ENCODE results near the gene ERBB3. TPM values are rescaled to one million over a fixed set of nuclear protein-coding genes. Genes with fewer than 3 reads are reported as not detected.
A peak's percentile ranks its signal among the peaks of the same experiment; 100 is the strongest.
"Not testable (repeated sequence)": the region's sequence is repeated elsewhere in the genome, so short reads cannot be mapped to it uniquely, and the experiment has no call there.

ERBB3 gene
- total RNA-seq, 4 donors from 2014 or later, result 17.3 to 41.1 (median 22.3) TPM

- no peak for ATAC-seq
- WGBS, 2 donors (ENCODE audit: low coverage in 1 of 2), result 76 to 90% methylated on average over 3 to 6 of the region's 9 CpGs
- Histone ChIP-seq H3K27me3 (no peaks in the 10 kb centered on the region), H3K4me3 (no peak overlapping the region), H3K36me3 (peaks cover 0 to 34% of the 10 kb centered on the region in 2 donors), H3K27ac (peak overlapping the region in 3 of 4 donors; percentile 46 to 65 (median 55)), H3K4me1 (peaks cover under 1 to 29% (median 4%) of the 10 kb centered on the region in 3 donors), H3K9me3 (no peaks in the 10 kb centered on the region)
- TF ChIP-seq CTCF (IDR thresholded peaks at IDR 0.05) (no peak), POLR2AphosphoS5 (IDR thresholded peaks at IDR 0.05) (no peak)
These were observed 33.8 kb upstream of the ERBB3 start for GRCh38 chr12:56046027-56046780.

- Histone ChIP-seq H3K27me3 (no peaks in the 10 kb centered on the region), H3K36me3 (no peaks in the 10 kb centered on the region), H3K4me3 (no peak overlapping the region), H3K9me3 (no peaks in the 10 kb centered on the region), H3K27ac (no peak overlapping the region), H3K4me1 (no peaks in the 10 kb centered on the region)
- ATAC-seq, result no peak
- 70 to 74% methylated on average over 2 to 6 of the region's 6 CpGs for WGBS, 2 donors (ENCODE audit: low coverage in 1 of 2)
- TF ChIP-seq EP300 (IDR thresholded peaks at IDR 0.05) (no peak), CTCF (IDR thresholded peaks at IDR 0.05) (no peak), POLR2AphosphoS5 (IDR thresholded peaks at IDR 0.05) (no peak), POLR2A (IDR thresholded peaks at IDR 0.05) (no peak)
These were observed 26.5 kb upstream of the ERBB3 start for GRCh38 chr12:56053407-56053893.

GRCh38 chr12:56059964-56060363, 20.0 kb upstream of the ERBB3 start:
- ATAC-seq, H3K36me3 ChIP-seq, H3K4me3 ChIP-seq, H3K27me3 ChIP-seq, H3K27ac ChIP-seq, H3K9me3 ChIP-seq, H3K4me1 ChIP-seq: not testable (repeated sequence)
- WGBS, 2 donors (ENCODE audit: low coverage in 1 of 2), result 88 to 90% methylated on average over 2 to 7 of the region's 8 CpGs

GRCh38 chr12:56061982-56062381, 18.0 kb upstream of the ERBB3 start:
- no peak for ATAC-seq
- H3K27ac ChIP-seq, result no peak overlapping the region
- no peak overlapping the region for H3K4me3 ChIP-seq
- H3K36me3 ChIP-seq, result no peaks in the 10 kb centered on the region
- WGBS, 2 donors (ENCODE audit: low coverage in 1 of 2), result 25 to 94% methylated on average over 2 of the region's 5 CpGs
- no peaks in the 10 kb centered on the region for H3K9me3 ChIP-seq
- H3K4me1 ChIP-seq, result no peaks in the 10 kb centered on the region
- H3K27me3 ChIP-seq, result peaks cover 4% of the 10 kb centered on the region
- TF ChIP-seq POLR2A (IDR thresholded peaks at IDR 0.05), result no peak
- TF ChIP-seq EP300 (IDR thresholded peaks at IDR 0.05), result no peak
- no peak for TF ChIP-seq POLR2AphosphoS5 (IDR thresholded peaks at IDR 0.05)
- TF ChIP-seq CTCF (IDR thresholded peaks at IDR 0.05), result no peak

GRCh38 chr12:56062996-56063395, 17.0 kb upstream of the ERBB3 start:
- no peaks in the 10 kb centered on the region for H3K36me3 ChIP-seq
- H3K9me3 ChIP-seq, result no peaks in the 10 kb centered on the region
- TF ChIP-seq CTCF (IDR thresholded peaks at IDR 0.05), result no peak
- TF ChIP-seq POLR2A (IDR thresholded peaks at IDR 0.05), result no peak
- no peak for TF ChIP-seq POLR2AphosphoS5 (IDR thresholded peaks at IDR 0.05)
- TF ChIP-seq EP300 (IDR thresholded peaks at IDR 0.05), result no peak
- H3K27ac ChIP-seq, result no peak overlapping the region
- H3K27me3 ChIP-seq, result peaks cover 4% of the 10 kb centered on the region
- no peaks in the 10 kb centered on the region for H3K4me1 ChIP-seq
- no peak for ATAC-seq
- H3K4me3 ChIP-seq, result no peak overlapping the region
